Adipocyte (in vitro differentiated cells): ENCODE data around the gene MKNK2.

Source experiments
- DNase-seq: peaks from one replicate; pipeline ENCODE4 v3.0.0-alpha.2; 2015; ENCODE audit warnings: low read depth
- H3K27me3 ChIP-seq: replicated peaks from 2 replicates; pipeline ENCODE4 v1.7.0; 2013; ENCODE audit warnings: mild to moderate bottlenecking, low read length, moderate library complexity; ENCODE audit not compliant: control insufficient read depth, insufficient read depth
- H3K36me3 ChIP-seq: 2 replicates; pipeline ENCODE4 v1.7.0; 2013; ENCODE audit warnings: low read length, mild to moderate bottlenecking, moderate library complexity; ENCODE audit not compliant: control insufficient read depth, insufficient read depth, severe bottlenecking
- H3K4me1 ChIP-seq: 2 replicates; pipeline ENCODE4 v1.7.0; 2013; ENCODE audit warnings: mild to moderate bottlenecking, low read length, moderate library complexity; ENCODE audit not compliant: control insufficient read depth, insufficient read depth
- H3K4me3 ChIP-seq: 2 replicates; pipeline ENCODE4 v1.7.0; 2013; ENCODE audit warnings: mild to moderate bottlenecking, low read length, moderate library complexity
- H3K9ac ChIP-seq: 2 replicates; pipeline ENCODE4 v1.7.0; 2013; ENCODE audit warnings: mild to moderate bottlenecking, low read length, moderate library complexity
- H3K9me3 ChIP-seq: 2 replicates; pipeline ENCODE4 v1.7.0; 2013; ENCODE audit warnings: mild to moderate bottlenecking, low read length, moderate library complexity; ENCODE audit not compliant: control insufficient read depth

The MKNK2 gene

DNA sequence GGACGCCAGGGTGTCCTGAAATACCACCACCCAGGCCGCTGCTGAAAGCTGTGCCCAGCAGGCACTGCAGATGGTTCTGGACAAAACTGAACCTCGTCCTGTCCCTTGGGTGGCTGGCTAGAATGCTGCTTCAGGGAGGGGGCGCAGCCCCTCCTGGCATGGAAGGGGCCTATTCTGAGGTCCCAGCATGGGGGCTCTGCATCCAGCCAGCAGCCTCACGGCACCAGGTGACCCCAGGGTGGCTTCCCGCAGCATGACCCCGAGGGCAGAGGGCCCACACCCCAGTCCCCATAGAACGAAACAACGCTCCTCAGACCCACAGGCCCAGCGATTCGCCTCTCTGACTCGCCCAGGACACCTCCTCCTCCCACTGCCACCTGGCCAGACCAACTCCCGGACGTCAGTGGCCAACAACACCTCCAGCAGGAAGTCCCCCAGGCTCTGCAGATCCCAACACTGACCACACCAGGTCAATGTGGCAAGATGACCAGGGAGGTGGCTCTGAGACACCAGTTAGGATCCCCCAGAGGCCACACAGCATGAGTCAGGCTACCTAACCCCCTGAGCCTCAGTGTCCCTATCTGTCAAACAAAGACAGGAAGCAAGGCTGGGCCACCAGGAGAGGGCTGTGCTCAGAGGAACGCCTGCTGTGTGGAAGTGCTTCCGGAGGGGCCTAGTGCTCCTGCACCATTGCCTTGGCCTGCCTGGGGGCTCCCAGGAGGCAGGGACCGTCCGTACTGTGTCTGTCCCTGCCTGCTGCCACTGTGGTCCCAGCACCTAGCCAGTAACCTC is 6.1 kb downstream of the MKNK2 start:
- Histone ChIP-seq H3K36me3 (peaks cover 79% of the 10 kb centered on the region), H3K4me1 (peaks cover 69% of the 10 kb centered on the region), H3K9ac (peak overlapping the region; percentile 20), H3K27me3 (no peaks in the 10 kb centered on the region), H3K4me3 (no peak overlapping the region), H3K9me3 (no peaks in the 10 kb centered on the region)
- DNase-seq, result no peak

DNA sequence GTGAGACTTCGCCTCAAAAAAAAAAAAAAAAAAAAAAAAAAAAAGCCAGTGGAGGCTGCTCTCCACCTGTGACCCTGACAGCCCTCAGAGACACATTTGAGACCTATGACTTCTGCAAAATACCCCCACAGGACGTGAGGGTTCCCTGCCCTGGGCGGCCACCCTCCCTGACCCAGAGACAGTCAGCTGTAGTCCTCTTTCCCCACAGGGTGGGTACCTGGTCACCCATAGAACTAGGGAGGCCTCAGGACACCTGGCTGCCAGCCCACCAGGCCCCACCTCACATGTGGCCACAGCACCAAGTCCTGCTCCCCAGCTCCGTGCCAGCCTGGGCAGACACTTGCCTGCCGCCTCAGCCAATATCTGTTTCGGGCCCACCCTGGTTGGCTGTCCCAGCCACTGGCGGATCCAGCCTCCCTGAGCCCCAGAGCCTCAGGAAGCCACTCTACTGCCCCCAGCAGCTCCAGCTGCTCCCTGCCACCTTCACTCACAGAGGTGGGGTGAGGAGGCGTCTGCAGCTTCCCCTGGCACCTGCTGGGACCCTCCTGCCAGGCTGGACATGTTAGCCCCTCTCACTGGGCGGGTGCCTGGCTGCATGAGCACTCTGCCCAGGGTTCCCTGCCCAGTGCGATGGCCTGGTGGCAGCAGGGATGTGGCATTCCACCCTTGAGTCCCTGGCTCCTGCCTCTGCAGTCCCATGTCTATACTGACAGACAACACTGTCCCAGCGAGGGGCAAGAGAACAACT is 6.9 kb downstream of the MKNK2 start:
- Histone ChIP-seq H3K9me3 (no peaks in the 10 kb centered on the region), H3K27me3 (no peaks in the 10 kb centered on the region), H3K9ac (peak overlapping the region; percentile 35), H3K36me3 (peaks cover 86% of the 10 kb centered on the region), H3K4me3 (no peak overlapping the region), H3K4me1 (peaks cover 68% of the 10 kb centered on the region)
- no peak for DNase-seq

DNA sequence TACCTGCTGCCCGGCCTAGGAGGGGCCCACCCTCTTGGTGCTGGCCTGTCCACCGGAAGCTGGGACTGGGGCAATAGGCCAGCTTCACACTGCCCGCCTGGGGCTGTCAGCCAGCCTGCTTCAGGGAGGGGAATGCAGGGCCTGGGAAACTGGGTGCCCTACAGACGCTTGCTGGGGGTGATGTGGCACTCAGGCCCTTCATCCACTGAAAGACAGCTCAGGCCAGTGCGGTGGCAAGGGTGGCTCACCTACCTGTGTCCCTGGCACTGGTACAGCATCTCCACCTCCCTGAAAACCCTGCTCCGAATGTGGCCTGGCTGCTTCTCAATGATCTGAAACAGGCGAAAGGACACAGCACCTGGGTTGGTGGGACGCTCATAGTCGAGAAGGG is 7.8 kb downstream of the MKNK2 start:
- H3K9ac ChIP-seq, result peak overlapping the region; percentile 72
- H3K27me3 ChIP-seq, result no peaks in the 10 kb centered on the region
- peaks cover 59% of the 10 kb centered on the region for H3K4me1 ChIP-seq
- DNase-seq, result no peak
- no peaks in the 10 kb centered on the region for H3K9me3 ChIP-seq
- H3K4me3 ChIP-seq, result peak overlapping the region; percentile 47
- peaks cover 86% of the 10 kb centered on the region for H3K36me3 ChIP-seq

DNA sequence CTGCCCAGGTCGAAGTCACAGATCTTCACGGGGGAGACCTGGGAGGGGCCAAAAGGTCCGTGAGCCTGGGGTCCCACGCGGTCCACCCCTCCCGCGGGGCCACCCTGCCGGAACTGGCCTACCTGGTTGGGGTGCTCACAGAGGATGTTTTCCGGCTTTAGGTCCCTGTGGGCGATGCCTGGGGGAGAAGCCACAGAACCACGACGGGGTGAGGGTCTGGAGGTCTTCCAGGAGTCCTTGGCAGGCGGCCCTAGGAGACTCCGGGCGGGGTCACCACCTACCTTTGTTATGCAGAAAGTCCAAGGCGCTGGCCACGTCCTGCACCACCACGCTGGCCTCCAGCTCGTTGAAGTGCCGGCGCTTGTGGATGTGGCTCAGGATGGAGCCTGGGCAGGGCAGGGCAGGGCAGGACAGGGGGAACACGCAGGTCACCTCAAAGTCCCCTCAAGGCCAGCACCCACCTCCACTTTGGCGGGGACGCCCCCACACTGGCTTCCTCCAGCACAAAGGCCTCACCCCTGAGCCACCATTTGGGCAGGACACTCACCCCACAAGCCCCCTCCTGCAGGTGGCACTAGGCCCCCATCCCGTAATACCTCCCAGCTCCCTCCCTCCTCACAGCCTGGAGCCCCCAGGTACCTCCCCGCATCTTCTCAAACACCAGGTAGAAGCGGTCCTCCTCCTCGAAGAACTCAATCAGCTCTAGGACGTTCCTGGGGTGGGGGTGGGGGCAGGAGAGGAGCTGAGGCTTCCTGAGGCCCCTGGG is 8.4 kb downstream of the MKNK2 start:
- Histone ChIP-seq H3K36me3 (peaks cover 90% of the 10 kb centered on the region), H3K9ac (peak overlapping the region; percentile 72), H3K9me3 (no peaks in the 10 kb centered on the region), H3K4me3 (peak overlapping the region; percentile 47), H3K27me3 (no peaks in the 10 kb centered on the region), H3K4me1 (peaks cover 53% of the 10 kb centered on the region)
- no peak for DNase-seq

DNA sequence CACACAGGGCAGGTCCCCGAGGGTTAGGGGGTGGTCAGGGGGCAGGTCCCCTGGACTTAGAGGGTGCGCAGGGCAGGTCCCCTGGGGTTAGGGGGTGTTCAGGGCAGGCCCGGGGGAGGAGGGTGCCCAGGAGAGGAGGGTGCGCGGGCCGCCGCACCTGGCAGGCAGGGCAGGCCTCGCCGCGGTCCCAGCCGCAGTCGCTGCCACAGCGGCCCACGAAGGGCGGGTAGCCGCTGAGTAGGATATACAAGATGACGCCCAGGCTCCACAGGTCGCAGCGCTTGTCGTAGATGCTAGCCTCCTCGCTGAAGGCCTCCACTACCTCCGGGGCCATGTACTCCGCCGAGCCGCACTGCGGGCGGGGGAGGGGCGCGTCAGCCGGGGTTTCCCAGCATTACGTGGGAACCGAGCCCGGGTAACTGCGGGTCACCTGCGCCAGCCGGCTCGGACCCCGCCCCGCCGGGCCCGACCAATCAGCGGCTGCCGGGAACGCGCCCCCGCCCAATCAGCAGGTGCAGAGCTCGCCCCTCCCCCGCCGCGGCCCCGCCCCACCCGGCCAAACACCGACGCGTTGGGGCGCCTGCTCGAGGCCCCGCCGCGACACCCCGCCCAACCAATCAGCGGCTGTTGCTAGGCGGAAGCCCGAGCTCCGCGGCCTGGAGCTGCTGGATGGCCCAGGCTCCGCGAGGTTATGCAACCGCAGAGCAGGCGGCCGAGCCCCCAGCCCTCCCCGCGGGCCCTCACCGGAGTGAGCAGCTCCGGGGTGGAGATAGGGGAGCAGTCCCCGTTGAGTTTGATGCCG is 9.2 kb downstream of the MKNK2 start:
- peak; percentile 80 for DNase-seq
- Histone ChIP-seq H3K4me1 (peaks cover 45% of the 10 kb centered on the region), H3K9me3 (no peaks in the 10 kb centered on the region), H3K4me3 (peak overlapping the region; percentile 24), H3K27me3 (no peaks in the 10 kb centered on the region), H3K36me3 (peaks cover 90% of the 10 kb centered on the region), H3K9ac (peak overlapping the region; percentile 72)

DNA sequence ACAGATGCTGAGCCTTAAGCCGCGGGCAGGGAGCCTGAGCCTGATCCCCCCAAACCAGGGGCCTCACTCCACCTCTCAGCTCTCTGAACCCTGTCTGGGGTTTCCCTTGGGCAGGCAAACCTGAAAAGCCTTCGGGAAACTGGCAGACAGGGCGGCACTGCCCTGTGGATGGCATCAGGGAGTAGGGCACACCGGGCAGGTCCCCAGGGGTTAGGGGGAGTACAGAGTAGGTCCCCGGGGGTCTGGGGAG is 9.7 kb downstream of the MKNK2 start:
- H3K4me3 ChIP-seq, result no peak overlapping the region
- peaks cover 85% of the 10 kb centered on the region for H3K36me3 ChIP-seq
- no peak overlapping the region for H3K9ac ChIP-seq
- no peak for DNase-seq
- peaks cover 40% of the 10 kb centered on the region for H3K4me1 ChIP-seq
- H3K9me3 ChIP-seq, result no peaks in the 10 kb centered on the region
- no peaks in the 10 kb centered on the region for H3K27me3 ChIP-seq

DNA sequence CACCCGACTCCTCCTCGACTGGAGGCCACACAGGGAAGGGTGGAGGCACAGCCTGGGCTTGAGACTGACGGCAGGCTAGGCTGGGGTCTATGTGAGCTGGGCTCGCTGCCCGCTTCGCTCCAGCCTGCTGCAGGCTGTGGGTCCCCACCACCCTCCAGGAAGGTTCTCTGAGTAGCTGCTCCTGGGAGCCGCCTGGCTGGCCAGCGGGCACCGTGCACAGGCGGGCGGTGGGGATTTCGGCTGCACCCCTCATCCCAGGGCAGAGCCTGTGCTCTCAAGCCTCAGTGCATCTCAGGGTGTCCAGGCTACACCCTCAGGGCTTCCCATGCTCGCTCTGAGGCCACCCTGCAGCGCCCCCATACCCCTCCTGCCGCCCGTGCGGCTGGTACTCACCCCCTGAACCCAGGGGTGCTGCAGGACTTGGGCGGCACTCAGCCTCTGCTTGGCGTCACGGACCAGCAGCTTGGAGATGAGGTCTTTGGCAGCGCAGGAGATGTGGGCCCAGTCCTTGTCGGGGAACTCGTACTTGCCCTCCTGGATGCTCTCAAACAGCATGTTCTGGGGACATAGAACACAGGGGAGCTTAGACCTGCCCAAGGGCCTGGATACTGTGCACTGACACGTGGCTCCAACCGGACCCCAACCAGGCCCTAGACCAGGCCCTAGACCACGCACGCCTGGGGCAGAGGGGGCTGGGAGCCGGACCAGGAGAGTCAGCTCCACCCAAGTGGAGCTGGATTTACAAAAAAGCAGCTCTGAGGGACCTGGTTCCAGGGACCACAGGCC is 10.2 kb downstream of the MKNK2 start:
- DNase-seq, result no peak
- no peaks in the 10 kb centered on the region for H3K27me3 ChIP-seq
- peaks cover 37% of the 10 kb centered on the region for H3K4me1 ChIP-seq
- peaks cover under 1% of the 10 kb centered on the region for H3K9me3 ChIP-seq
- H3K36me3 ChIP-seq, result peaks cover 80% of the 10 kb centered on the region
- H3K9ac ChIP-seq, result peak overlapping the region; percentile 12
- H3K4me3 ChIP-seq, result no peak overlapping the region

DNA sequence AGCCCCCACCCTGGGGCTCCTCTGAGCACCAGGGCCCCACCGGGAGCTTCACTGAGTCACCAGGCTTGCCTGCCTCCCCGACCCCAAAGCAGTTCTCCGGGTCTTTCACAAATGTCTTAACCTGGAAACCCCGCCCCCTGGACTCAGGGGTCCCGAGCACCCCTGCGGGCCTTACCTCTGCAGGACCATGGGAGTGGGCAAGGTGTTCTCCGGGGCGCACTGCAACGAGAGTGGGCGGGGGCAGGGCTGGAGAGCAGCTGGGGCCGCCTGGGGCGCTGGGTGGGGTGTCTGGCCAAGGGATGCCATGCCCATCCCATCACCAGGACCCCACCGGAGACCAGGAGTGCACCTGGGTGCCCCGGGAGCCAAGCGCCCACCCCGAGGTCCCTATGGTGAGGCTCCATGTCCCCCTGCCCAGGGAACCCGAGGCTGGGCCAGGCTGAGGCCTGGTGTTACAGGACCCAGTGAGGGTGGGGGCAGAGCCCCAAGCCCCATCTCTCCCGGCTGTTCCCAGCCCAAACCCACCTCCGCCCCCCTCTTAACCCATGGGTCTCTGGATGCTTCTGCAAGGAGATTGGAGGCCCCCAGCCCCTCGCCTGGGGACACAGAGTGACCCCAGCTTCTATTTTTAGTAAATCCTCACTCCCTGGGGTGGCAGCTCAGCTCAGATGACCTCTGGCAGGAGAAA is 10.9 kb downstream of the MKNK2 start:
- peaks cover 73% of the 10 kb centered on the region for H3K36me3 ChIP-seq
- no peak for DNase-seq
- peak overlapping the region; percentile 12 for H3K9ac ChIP-seq
- no peak overlapping the region for H3K4me3 ChIP-seq
- H3K4me1 ChIP-seq, result peaks cover 34% of the 10 kb centered on the region
- no peaks in the 10 kb centered on the region for H3K27me3 ChIP-seq
- peaks cover 8% of the 10 kb centered on the region for H3K9me3 ChIP-seq

DNA sequence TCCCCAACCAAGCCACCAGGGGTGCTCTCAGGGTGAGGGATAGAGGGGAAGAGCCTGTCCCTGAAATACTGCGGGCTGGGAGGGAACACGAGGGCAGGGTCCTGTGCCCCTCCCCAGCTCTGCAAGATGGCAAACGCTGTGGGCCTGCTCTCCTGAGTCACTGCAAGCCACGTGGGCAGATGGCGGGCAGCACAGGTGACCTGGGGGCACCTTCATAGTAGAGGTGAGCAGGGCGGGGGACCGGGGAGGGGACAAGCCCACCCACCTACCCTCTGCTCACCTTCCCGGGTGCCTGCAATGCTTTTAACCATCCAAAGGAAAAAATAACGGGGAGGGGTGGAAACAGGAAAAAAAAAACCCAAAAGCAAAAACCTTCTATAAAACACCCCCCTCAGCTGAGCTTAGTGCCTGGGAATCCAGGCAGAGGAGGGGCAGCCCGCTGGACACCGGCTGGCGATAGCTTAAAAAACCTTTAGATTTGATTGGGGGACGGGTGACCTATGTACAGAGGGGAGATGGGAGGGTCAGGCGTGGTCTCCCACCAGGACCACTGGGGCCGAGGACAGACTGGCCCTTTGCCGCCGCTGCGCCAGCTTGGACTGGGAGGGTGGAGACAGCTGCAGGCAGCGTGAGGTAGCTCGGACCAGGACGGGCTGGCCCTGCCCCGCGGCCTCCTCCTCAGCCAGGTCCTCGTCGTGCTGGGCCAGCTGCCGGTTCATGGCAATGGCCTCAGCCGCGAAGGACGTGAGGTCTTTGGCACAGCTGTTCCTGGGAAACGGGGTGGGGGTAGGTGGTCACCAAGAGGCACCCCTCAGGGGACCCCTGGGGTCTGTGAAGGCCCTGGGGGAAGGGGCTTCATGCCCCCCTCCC is 11.7 kb downstream of the MKNK2 start:
- H3K27me3 ChIP-seq, result no peaks in the 10 kb centered on the region
- H3K9me3 ChIP-seq, result peaks cover 8% of the 10 kb centered on the region
- H3K36me3 ChIP-seq, result peaks cover 65% of the 10 kb centered on the region
- peaks cover 29% of the 10 kb centered on the region for H3K4me1 ChIP-seq
- no peak overlapping the region for H3K4me3 ChIP-seq
- no peak overlapping the region for H3K9ac ChIP-seq
- DNase-seq, result no peak
